Stimulated activated CD8-positive, alpha-beta memory T cell treated with anti-CD3 and anti-CD28 coated beads, Interleukin-2, amount 100 ng/mL, for 1 hour (primary cell): ENCODE data around the gene ITFG1.
"Not testable (repeated sequence)": the region's sequence is repeated elsewhere in the genome, so short reads cannot be mapped to it uniquely, and the experiment has no call there.

Experiments
- DNase-seq, 2 donors: peaks; one replicate each; pipeline ENCODE4 v3.0.0-alpha.2; 2020; ENCODE audit warnings: low read depth in 2 of 2

Gene ITFG1

DNA sequence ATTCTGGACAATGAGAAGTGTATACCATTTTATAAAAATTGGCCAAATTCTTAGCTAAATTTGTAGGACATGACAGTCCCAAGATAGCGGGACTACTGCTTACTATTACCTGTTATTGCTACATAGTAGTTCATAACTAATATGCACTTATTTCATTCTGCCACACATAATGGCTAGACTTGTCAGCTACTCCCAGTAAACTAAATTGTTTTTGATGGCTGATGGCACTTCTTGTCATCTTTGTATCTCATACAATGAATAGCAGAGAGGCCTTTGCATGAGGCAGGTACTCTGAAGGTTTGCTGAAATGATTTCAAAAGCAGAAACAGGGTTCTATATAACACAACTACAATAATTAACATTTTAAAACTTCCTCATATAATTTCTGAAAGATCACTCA, 44.0 kb downstream of the ITFG1 start:
- no peak for DNase-seq

DNA sequence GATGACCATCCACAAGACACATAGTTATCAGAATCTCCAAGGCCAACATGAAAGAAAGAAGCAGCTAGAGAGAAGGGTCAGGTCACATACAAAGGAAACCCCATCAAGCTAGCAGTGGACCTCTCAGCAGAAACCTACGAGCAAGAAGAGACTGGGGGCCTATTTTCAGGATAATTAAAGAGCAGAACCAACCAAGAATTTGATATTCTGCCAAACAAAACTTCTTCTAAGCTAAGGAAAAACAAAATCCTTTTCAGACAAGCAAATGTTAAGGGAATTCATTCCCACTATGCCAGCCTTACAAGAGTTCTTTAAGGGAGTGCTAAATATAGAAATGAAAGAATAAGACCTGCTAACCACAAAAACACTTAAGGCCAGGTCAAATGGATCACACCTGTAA, 47.8 kb downstream of the ITFG1 start:
- DNase-seq: no peak

DNA sequence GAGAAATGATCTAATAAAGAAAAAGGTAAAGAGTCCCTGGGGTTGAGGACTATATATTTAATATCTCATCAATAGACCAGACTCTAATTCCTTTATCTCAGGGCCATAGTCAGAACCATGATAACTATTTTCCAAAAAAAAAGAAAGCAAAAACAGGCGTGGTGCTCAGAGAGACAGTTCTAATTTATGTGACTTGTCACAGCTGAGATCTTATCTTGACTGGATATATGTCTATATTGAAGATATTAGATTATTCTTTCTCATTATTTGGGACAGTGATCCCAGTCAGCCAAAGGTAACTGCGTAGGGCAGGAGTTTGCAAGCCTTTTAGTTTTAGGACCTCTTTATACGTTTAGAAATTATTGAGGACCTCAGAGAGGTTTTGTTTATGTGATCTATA, 52.4 kb downstream of the ITFG1 start:
- DNase-seq: no peak

DNA sequence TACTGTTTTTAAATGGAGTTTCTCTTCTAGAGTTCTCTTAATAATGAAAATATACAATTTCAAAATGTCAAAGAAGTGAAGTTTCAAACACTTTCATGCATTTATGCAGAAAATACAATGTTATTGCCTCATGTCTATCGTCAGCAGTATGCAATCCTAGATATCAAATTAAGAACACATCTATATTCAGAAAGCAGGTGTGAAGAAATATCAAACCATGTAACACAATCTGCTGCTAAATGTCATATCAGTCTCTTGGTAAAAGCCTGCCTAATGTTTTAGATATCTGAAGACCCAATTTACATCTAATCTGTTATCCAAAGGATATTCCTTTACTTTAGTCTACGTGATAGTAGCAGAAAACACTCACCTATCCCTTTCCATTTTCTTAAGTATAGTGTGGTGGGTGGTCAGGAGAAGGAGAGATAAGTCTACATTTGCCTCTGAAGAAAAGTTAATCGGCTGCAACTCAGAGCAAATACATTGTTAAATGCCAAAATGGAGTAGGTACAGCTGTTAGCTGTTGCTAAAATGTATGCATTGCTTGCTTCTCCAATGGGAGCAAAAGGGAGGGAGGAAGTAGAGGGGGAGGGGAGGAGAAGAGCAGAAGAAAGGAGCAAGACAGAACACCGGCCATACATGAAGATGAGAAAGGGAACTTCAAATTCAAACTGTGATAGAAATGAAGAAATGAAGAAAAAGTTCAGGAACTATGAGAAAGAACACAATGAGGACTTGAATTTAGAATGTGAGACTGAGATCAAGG, 64.9 kb downstream of the ITFG1 start:
- DNase-seq: no peak

DNA sequence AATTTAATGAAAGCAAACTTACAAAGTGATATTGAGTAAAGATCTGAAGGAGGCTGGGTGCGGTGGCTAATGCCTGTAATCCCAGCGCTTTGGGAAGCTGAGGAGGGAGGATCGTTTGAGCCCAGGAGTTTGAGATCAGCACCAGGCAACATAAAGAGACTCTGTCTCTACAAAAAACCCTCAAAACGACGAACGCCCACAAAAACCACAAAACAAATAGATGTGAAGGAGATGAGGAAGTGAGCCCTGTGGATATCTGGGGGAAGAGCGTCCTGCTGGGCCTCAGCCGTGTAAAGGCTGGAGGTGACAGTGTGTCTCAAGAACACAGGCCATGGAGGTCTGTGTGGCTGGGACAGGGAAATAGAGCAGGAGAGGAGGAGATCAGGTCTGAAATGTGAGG, 68.8 kb downstream of the ITFG1 start:
- DNase-seq: no peak

DNA sequence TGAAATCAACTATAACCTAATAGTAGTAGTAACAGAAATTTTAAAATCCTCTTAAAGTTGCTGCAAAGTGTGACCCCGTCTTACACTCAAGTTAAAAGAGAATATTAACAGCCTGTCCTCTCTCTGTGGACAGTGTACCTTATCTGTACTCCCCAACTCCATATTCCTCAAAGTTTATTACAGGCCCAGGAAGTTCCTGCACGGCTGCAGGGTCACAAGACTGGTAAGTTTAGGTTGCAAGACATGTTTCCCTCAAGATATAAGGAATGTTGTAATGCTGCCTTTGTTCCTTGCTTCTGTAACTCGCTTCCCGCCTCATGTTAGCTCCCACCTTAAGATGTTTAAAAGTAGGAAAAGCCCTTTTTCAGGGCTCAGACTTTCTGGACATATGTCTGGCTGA, 72.2 kb downstream of the ITFG1 start:
- DNase-seq: no peak

DNA sequence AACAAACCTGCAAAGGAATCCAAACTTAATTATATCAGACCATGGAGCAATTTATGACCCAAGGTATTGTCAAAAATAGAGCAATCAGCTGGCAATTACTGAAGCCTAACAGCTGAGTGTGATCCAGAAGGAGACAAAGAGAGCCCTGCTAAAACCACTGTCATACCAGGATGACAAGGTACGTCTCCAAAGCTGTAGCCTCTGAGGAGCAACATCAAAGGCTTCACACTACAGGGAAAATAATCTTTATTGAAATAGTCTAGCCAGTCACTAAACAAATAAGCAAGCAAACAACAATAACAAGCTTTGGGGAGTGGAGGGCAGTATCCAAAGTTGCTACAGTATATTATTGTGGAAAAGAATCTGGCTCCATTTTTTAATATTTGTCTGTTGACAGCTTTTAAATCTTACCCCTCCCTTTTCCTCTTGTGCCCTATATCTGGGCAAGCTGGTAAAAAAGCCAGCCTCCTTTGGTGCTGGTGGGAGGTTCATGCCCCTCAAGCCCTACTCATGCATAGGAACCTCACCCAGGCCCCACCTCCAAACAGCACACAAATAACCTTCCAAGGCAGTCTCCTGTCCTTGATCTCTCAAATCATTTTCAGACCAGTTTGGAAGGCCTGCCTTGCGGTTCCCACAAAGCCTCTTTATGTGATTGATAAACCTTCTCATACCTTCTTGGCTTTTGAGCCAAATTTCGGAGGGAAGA, 73.7 kb downstream of the ITFG1 start:
- DNase-seq: no peak

DNA sequence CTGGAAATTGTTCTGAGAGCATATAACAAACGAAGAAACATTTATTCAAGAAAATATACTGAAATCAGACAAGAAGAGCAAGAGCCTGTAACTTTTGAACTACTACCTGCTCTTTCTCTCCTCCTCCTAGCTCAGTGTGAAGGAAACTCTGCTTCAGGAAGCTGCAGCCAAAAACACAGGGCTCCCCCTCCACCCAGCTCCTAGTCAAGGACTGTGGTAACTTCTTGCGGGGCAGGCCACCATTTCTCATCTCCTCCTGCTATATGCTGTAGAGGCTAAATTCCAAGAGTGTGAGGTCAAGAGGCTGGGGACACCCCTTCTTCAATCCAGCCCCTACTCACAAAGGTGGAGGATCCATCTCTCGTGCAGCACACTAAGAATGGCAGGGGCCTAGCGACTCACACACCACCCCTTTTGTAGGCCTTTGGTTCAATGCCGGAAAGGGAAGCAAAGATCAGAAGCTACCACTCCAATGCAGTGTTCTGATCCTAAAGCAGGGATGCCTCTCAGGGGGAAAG, 74.6 kb downstream of the ITFG1 start:
- DNase-seq: no peak

DNA sequence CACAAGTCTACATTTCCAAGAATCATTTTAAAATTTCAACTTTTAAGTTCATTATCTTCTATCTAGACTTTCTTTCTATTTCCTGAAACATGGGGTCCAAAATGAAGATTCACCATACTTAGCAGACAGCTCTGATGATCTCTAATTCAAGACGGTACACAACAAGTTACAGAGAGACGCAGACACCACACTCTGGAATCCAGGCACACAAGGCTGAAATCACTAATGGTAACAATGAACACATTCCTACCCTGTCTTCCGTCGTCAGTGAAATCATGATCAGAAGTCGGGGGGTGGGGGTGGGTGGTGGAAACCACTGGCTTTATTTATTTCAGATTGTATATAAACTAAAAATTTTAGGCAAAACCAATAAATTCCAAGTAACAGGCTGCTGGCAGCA, 78.5 kb downstream of the ITFG1 start:
- no peak for DNase-seq

DNA sequence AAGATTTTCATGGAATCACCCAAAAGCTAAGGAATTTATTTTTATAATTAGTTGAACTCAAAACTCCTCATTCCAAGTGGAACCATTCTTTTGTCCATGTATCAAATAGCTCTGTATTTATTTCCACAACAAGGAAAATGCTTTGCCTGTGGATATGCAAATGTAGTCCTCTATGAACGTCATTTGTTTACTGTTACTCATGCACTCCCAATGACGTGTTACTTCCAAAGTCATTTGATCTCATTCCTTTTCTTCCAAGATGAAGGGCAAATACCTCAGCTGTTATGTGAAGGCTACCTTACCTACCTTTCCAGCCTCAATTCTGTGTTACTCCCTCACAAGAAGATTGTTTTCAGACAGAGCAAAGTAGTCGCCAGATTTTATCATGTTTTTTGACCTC, 83.7 kb downstream of the ITFG1 start:
- no peak for DNase-seq

DNA sequence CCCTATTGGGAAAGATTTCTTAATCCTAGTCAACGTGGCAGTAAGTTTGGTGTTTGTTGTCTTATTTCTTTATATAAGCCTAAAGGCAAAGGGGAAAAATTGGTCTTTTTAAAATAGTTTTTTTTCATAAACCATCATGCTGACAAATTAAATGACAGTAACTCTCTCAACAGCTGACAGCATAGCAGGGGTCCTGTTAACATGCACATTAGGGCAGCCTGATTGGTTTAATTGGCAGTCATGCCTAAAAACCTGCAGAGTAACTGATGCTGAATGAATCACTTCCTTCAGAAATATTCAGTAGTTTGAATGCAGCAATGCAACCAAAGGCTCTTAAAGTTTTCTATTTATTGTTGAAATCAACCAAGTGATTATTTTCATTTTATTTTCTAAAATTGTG, 85.4 kb downstream of the ITFG1 start:
- DNase-seq: no peak

DNA sequence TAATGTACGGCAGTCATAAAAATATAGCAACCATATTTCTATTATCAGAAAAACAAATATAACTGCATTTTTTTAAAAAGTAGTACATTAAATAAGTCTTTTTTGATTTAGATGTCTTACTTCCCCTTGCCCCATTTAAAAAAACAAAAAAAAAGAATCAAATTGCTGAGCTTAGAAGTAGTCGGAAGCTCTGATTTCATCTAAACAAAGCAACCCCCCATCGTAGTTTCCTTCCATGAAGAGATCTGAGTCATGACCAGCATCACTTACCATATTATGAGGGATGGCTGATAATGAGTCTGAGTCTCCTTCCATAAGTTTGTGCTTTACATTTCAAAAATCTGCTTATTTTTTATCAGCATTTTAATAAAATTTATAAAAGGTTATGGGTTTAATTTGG, 86.2 kb downstream of the ITFG1 start:
- no peak for DNase-seq

DNA sequence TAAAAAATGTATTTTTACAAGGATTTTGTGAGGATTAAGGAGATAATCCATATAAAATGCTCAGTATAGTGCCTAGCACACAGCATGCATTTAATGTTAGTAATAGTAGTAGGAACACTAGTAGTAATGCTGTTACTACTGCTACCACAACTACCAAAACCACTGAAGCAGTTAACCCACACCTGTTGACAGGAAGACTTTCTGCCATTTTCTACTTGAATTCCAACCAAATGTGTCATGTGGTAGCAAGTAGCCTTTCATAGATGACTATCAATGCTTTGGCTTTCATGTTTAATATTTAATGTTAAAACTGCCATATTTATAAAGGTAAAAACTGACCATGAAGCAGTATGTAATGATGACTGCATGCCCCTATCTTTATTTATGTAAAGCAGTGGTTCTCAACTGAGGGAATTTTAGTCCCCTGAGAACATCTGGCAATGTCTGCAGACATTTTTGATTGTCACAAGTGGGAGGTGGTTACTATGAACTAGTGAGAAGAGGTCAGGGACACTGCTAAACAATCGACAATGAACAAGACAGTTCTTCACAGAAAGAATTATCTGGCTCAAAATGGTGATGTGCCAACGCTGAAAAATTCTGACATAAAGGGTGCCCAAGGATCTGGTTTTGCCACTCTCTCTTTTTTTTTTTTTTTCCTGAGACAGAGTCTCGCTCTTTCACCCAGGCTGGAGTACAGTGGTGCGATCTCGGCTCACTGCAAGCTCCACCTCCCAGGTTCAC, 89.4 kb downstream of the ITFG1 start:
- no peak for DNase-seq

DNA sequence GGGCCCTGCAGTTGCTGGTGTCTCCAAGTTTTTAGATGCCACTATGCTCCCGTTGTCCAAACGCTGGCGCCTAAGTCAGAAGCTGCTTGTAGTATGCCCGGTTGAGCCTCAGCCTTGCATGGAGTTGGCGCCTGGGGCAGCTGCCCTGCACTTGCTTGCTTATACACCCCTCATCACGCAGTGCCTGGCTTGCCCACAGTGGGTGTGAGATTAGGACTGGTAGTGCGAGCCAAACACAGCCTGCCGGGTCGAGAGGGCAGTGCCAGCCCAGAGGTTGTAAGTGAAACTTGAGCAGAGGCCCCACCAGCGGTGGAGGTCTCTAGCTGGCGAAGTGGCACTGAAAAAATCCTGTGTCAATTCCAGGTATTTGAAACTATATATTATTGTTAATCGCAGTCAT, 90.3 kb downstream of the ITFG1 start:
- DNase-seq: no peak

DNA sequence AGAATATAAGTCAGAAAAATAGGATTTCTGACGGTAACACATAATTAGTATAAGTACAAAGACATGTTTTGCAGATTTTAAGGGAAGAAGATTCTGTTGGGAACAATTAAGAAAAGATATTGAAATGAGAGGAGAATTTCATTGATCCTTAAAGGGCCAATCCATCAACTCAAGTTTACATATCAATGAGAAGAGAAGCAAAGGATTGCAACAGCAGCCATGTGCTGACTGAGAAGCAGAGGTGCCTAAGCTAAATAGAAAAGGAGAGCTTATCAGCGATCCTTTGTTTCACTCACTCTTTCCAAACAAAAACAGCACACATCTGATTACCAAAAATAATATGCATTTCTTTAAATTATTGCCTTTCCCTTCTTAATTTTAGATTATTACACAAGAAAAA, 94.6 kb downstream of the ITFG1 start:
- DNase-seq: no peak

DNA sequence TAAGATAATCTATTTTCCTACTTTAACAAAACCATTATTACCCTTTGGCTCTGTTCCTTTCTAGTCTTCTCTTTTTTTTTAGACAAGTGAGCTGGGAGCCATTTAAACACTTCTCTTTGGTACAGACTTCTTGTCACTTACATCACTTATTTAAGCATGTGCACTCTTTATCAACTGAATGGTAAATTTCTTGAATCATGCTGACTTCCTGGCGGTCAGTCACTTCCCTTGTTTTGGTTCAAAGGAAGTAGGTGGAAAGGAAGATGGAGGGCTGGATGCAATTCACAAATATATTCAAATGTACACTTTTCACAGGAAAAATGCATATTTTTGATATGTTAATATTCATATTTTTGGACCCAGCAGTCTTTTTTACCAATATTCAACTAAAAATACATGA, 97.1 kb downstream of the ITFG1 start:
- DNase-seq: no peak

DNA sequence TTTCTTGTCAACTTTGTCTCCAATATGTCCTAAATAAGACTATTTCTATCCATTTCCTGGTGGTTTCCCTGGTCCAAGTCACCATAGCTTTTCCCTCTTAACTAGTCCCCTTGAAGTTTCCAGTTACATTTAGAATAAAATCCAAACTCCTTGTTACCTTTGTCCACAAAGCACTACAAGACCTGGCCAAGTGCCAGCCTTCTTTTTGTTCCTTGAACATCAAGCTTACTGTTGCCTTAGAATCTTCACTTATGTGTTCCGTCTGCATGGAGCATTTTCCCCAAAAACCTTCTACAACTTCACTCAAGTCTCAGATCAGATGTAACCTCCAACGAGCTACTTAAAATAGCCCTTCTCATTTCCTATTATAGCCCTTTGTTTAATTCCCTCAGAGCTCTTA, 101.4 kb downstream of the ITFG1 start:
- DNase-seq: no peak

DNA sequence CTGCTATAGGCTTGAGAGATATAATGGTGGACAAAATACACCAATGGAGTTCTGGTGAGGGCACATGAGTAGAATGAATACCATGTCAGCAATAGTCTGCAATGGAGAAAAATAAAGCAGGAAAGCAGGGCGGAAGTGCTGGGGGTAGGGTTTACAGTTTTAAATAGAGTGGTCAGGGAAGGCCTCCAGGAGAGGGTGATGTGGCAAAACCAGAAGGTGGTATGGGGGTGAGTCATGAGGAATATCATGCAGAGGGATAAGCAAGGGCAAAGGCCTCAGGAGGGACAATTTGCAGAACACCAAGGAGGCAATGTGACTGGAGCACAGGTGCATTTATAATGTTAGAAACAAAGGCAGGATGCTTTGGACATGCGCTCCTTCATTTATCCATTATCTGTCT, 102.0 kb downstream of the ITFG1 start:
- no peak for DNase-seq

DNA sequence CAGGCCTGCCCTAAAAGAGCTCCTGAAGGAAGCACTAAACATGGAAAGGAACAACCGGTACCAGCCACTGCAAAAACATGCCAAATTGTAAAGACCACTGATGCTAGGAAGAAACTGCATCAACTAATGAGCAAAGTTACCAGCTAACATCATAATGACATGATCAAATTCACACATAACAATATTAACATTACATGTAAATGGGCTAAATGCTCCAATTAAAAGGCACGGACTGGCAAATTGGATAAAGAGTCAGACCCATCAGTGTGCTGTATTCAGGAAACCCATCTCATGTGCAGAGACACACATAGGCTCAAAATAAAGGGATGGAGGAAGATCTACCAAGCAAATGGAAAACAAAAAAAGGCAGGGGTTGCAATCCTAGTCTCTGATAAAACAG, 111.8 kb downstream of the ITFG1 start:
- not testable (repeated sequence) for DNase-seq

DNA sequence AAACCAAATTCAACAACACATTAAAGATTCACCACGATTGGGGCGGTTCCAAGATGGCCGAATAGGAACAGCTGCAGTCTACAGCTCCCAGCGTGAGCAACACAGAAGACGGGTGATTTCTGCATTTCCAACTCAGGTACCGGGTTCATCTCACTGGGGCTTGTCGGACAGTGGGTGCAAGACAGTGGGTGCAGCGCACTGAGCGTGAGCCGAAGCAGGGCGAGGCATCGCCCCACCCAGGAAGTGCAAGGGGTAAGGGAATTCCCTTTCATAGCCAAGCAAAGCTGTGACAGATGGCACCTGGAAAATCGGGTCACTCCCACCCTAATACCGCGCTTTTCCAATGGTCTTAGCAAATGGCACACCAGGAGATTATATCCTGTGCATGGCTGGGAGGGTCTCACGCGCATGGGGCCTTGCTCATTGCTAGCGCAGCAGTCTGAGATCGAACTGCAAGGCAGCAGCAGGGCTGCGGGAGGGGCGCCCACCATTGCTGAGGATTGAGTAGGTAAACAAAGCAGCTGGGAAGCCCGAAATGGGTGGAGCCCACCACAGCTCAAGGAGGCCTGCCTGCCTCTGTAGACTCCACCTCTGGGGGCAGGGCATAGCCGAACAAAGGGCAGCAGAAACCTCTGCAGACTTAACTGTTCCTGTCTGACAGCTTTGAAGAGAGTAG, 113.7 kb downstream of the ITFG1 start:
- not testable (repeated sequence) for DNase-seq

DNA sequence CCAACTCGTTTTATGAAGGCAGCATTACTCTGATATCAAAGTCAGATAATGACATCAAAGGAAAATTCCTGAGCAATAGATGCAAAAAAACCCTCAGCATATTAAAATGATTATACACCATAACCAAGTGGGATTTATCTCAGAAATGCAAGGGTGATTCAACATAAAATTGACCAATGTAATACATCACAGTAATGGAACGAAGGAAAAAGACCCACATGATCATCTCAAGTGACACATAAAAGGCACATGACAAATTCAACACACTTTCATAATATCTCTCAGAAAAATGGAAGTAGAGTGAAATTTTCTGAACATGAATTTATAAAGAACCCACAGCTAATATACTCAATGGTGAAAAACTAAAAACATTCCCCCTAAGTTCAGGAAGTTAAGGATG, 118.8 kb downstream of the ITFG1 start:
- no peak for DNase-seq

DNA sequence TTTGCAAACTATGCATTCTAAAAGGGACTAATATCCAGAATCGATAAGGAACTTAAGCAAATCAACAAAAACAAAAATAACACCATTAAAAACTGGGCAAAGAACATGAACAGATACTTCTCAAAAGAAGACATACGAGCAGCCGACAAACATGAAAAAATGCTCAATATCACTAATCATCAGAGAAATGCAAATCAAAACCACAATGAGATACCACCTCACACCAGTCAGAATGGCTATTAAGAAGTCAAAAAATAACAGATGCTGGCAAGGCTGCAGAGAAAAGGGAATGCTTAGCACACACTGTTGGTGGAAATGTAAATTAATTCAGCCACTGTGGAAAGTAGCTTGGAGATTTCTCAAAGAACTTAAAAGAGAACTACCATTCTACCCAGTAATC, 130.3 kb downstream of the ITFG1 start:
- not testable (repeated sequence) for DNase-seq
